Measurements from ENCODE around the gene HPGDS. TPM values are rescaled to one million over a fixed set of nuclear protein-coding genes. Genes with fewer than 3 reads are reported as not detected.

Gene HPGDS
- polyA plus RNA-seq, 1 donor (not counting 4 experiments of a cell fraction or from before 2014, with no cell fraction given), result not detected

- no peaks in the 10 kb centered on the region for H3K79me2 ChIP-seq (ENCODE audit: control insufficient read depth, insufficient read depth, low read length)
- no peaks in the 10 kb centered on the region for H3K36me3 ChIP-seq (ENCODE audit: control insufficient read depth in 2 of 2, extremely low read depth in 1 of 2, insufficient read depth in 2 of 2, low read length in 2 of 2)
- H4K20me1 ChIP-seq (ENCODE audit: control insufficient read depth, extremely low read depth, insufficient read depth, low read length), result no peaks in the 10 kb centered on the region
- H3K9ac ChIP-seq (ENCODE audit: control insufficient read depth, extremely low read depth, insufficient read depth, low read length), result no peak overlapping the region
- dilution Hi-C loops (cut with MboI; ENCODE audit: extremely low pct_ligation_motif_present, low sequenced_read_pairs), result no loop called here
- no peak overlapping the region for H3K4me2 ChIP-seq (ENCODE audit: control insufficient read depth, extremely low read depth, insufficient read depth, low read depth, low read length)
- no peak overlapping the region for H2AFZ ChIP-seq (ENCODE audit: control insufficient read depth, low read length)
- TF ChIP-seq EZH2 (IDR thresholded peaks at IDR 0.05; ENCODE audit: low read length) (no peak), CTCF (optimal IDR thresholded peaks at IDR 0.05 in 1 of 3, IDR thresholded peaks at IDR 0.05 in 1 of 3, conservative IDR thresholded peaks at IDR 0.05 in 1 of 3; ENCODE audit: extremely low read depth in 1 of 3, insufficient read depth in 2 of 3, low read length in 3 of 3) (no peak)
- DNase-seq (ENCODE audit: low read depth, low spot score) (no peak), FAIRE-seq (no peak)
- no peaks in the 10 kb centered on the region for H3K4me1 ChIP-seq (ENCODE audit: control insufficient read depth, extremely low read depth, insufficient read depth, low read length)
- no peaks in the 10 kb centered on the region for H3K9me1 ChIP-seq (ENCODE audit: control insufficient read depth, extremely low read depth, insufficient read depth, low read length)
- H3K4me3 ChIP-seq (ENCODE audit: control insufficient read depth in 2 of 3, extremely low read depth in 1 of 3, insufficient read depth in 2 of 3, low read depth in 1 of 3, low read length in 3 of 3), result no peak overlapping the region
- H3K9me3 ChIP-seq (ENCODE audit: control insufficient read depth, low read depth, low read length), result no peaks in the 10 kb centered on the region
- H3K27ac ChIP-seq (ENCODE audit: control insufficient read depth, insufficient read depth, low read length), result no peak overlapping the region
- peaks cover 4% of the 10 kb centered on the region for H3K27me3 ChIP-seq (ENCODE audit: control insufficient read depth, extremely low read depth, insufficient read depth, low read length)
Observed at GRCh38 chr4:94352163-94352562, 9.5 kb upstream of the HPGDS start.

GRCh38 chr4:94351319-94351718, 8.7 kb upstream of the HPGDS start:
- no peaks in the 10 kb centered on the region for H3K36me3 ChIP-seq (ENCODE audit: control insufficient read depth in 2 of 2, extremely low read depth in 1 of 2, insufficient read depth in 2 of 2, low read length in 2 of 2)
- no peaks in the 10 kb centered on the region for H3K9me1 ChIP-seq (ENCODE audit: control insufficient read depth, extremely low read depth, insufficient read depth, low read length)
- no peak for FAIRE-seq
- H3K27ac ChIP-seq (ENCODE audit: control insufficient read depth, insufficient read depth, low read length), result no peak overlapping the region
- H3K79me2 ChIP-seq (ENCODE audit: control insufficient read depth, insufficient read depth, low read length), result no peaks in the 10 kb centered on the region
- no peak overlapping the region for H3K4me3 ChIP-seq (ENCODE audit: control insufficient read depth in 2 of 3, extremely low read depth in 1 of 3, insufficient read depth in 2 of 3, low read depth in 1 of 3, low read length in 3 of 3)
- no peaks in the 10 kb centered on the region for H4K20me1 ChIP-seq (ENCODE audit: control insufficient read depth, extremely low read depth, insufficient read depth, low read length)
- no peak overlapping the region for H3K9ac ChIP-seq (ENCODE audit: control insufficient read depth, extremely low read depth, insufficient read depth, low read length)
- H3K4me2 ChIP-seq (ENCODE audit: control insufficient read depth, extremely low read depth, insufficient read depth, low read depth, low read length), result no peak overlapping the region
- H2AFZ ChIP-seq (ENCODE audit: control insufficient read depth, low read length), result no peak overlapping the region
- H3K9me3 ChIP-seq (ENCODE audit: control insufficient read depth, low read depth, low read length), result no peaks in the 10 kb centered on the region
- peaks cover 4% of the 10 kb centered on the region for H3K27me3 ChIP-seq (ENCODE audit: control insufficient read depth, extremely low read depth, insufficient read depth, low read length)
- TF ChIP-seq CTCF (optimal IDR thresholded peaks at IDR 0.05 in 1 of 3, IDR thresholded peaks at IDR 0.05 in 1 of 3, conservative IDR thresholded peaks at IDR 0.05 in 1 of 3; ENCODE audit: extremely low read depth in 1 of 3, insufficient read depth in 2 of 3, low read length in 3 of 3), result no peak
- no peak for TF ChIP-seq EZH2 (IDR thresholded peaks at IDR 0.05; ENCODE audit: low read length)
- no peak for DNase-seq (ENCODE audit: low read depth, low spot score)
- H3K4me1 ChIP-seq (ENCODE audit: control insufficient read depth, extremely low read depth, insufficient read depth, low read length), result no peaks in the 10 kb centered on the region
- dilution Hi-C loops (cut with MboI; ENCODE audit: extremely low pct_ligation_motif_present, low sequenced_read_pairs), result no loop called here

Measured in keratinocyte (primary cell).